GM04503 (cell line): Measurements from ENCODE around the gene CUL3.

ENCODE experiments used
- DNase-seq: peaks from one replicate; pipeline ENCODE4 v3.0.0-alpha.2; 2012; ENCODE audit warnings: low read depth

CUL3 gene

DNA sequence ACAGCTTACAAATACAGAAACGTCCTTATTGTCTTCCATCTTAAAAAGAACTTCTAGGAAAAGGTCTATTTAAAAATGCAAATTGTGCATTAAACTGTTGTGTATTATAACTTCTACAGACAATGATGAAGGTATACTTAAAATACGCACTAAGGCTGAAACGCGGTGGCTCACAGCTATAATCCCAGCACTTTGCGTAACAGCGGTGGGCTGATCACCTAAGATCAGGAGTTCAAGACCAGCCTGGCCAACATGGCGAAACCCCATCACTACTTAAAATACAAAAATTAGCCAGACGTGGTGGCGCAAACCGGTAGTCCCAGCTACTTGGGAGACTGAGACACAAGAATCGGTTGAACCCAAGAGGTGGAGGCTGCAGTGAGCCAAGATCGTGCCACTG, 4.9 kb downstream of the CUL3 start:
- no peak for DNase-seq

- DNase-seq, result no peak
These were observed 5.8 kb downstream of the CUL3 start for GRCh38 chr2:224579411-224579810.

DNA sequence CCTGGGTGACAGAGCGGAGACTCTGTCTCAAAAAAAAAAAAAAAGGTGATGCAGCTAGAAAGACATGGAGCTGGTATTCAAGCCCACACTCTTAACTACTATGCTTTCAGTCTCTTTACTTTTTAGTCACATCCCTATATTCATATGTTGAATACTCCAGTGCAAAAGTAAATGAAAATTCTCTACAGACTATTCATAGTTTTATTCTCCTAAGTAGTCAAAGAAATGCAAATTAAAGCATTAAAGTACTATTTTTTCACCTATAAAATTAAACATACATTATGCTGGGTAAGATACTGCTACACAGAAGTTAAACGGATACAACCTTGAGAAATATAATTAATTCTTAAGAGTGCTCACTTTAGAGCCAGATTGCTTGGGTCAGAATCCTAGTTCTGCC, 7.6 kb downstream of the CUL3 start:
- DNase-seq, result no peak

GRCh38 chr2:224576088-224576715, 9.0 kb downstream of the CUL3 start:
- DNase-seq, result no peak

DNA sequence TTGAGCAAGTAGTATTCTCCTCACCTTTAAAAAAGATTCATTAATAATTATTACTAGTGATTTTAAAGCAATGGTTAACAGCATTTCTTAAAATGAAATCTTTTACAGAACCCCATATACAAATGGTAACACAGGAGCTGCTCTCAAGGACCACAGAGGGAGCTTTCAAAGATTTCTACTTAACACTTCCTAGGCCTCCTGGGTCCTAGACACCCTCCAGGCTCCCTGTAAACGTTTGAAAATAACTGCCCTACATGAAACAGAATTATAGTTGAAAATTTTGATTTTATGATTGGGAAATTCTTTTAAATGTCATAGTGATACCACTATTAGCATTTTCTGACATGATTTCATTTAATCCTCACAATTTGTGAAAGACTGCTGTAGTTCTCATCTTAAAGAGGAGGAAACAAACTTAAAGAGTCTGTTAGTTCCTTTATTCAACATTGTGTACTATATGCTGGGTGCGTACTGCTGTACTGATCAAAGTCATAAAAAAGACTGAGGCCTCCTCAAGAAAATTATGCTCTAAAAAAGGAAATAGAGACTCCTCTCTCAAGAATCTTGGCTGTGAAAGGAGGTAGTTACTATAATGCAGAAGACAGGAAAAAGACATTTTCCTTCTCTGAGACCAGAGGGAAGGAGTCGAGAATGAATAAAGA, 10.6 kb downstream of the CUL3 start:
- DNase-seq, result no peak

DNA sequence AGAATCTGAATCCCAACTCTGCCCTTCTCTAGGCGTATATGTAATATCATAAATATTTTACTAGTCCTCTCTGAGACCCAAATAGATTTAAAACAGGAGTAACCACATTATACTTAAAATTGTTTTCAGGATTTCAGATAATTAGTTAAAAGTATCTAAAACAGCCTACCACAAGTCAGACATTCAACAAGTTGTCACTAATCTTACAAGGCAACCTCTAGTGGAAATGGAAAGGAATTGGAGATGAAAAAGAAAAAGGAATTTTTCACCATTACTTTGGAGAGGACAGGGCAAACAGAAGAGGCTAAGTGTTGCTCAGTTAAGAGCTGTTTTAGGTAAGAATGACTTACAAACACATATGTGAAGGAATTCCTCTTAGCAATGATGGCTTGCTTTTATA, 11.4 kb downstream of the CUL3 start:
- no peak for DNase-seq

- no peak for DNase-seq
These were observed 12.8 kb downstream of the CUL3 start for GRCh38 chr2:224572338-224572737.

DNA sequence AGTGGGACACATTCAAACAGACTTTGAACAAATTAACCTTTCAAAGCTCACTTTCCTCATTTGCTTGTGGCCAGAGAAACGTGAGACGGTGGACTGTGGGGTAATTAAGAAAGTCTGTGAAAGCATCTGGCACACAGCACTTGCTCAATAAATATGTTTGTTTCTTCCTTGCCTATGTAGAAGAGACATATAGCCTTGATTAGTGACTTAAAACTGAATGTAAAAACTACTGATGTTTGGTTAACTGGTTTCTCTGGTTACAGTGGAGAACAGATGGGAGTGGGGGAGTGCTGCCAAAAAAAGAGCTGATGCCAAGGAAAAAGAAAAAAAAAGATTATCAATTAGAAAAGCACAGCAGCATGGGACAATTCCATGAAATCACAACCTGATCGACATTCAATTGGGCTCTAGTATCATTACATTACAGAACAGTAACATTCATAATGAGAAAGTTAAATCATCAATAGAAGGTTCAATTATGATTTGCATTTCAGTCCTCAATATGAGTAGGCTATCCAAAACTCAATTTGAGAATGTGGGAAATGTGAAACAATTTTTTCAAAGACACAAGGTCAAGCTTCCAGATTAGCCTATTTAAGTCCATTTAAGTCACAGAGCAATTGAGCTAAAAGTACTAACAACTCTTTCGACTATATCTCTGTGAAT, 14.7 kb downstream of the CUL3 start:
- DNase-seq, result no peak

DNA sequence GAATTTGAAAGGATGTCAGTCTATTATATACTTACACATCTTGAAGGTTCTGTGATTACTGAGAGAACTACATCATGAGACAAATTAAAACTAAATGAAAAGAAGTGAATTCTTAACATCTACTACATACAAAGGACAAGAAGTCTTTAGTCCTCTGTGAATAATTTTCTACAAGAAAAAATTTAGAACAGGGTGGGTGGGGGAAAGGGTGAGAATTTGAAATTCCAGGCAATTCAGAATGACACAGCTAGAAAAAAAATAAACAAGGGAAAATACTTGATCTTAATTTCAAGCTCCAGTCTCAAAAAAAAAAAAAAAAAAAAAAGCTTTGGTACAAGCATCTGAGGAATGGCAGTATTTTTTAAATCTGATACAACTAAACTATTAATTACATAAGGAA, 15.5 kb downstream of the CUL3 start:
- DNase-seq, result no peak

GRCh38 chr2:224565452-224566035, 19.6 kb downstream of the CUL3 start:
- DNase-seq, result peak; percentile 59

- DNase-seq, result no peak
These were observed 21.6 kb downstream of the CUL3 start for GRCh38 chr2:224563537-224563936.

GRCh38 chr2:224562831-224563230, 22.3 kb downstream of the CUL3 start:
- DNase-seq, result no peak

DNA sequence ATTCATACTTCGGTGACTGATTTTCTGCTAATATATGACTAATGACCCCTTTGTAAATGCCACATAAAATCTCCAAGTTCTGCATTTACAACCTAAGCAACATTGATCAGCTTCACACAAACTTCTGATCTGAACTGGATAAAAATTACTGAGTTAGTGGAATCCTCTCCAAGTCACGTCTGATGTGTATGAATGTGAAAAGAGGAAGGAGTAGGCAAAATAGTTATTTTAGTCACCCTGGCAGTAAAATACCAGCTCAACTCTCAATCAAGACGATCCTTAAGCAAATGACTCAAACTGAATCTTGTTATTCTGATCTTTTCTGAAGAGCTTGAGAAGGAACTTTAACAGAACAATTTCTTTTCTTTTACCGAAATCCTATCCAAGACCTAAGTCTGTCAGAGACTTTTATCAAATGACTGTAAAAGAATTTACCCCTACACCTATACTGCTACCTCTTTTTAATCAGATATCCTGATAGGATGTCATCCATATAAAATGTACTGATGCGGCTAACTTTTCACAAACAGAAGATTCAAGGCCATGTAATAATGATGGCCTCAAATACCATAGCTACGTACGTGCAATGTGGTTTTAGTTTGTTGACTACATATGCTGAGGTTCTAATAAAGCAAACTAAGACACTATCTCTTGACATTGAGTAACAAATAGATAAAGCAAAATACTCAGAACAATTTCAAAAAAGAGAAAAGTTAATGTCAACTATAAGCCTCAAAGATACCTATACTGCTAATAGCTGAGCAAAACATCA, 23.7 kb downstream of the CUL3 start:
- DNase-seq, result no peak

DNA sequence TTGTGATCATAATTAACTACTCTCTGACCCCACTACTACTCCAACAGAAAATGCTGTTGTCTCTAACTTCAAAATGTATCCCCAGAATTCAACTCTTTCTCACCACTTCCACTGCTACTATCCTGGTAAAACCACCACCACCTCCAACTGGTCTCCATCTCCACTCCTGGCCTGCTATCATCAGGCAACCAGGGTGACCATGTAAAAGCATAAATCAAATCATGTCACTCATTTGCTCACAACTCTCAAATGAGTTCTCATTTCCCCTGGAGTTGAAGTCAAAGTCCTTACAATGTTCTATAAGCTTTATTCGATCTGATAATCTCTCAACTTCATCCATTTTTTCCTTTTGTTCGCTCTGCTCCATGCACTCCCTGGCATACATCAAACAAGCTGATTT, 24.6 kb downstream of the CUL3 start:
- no peak for DNase-seq

DNA sequence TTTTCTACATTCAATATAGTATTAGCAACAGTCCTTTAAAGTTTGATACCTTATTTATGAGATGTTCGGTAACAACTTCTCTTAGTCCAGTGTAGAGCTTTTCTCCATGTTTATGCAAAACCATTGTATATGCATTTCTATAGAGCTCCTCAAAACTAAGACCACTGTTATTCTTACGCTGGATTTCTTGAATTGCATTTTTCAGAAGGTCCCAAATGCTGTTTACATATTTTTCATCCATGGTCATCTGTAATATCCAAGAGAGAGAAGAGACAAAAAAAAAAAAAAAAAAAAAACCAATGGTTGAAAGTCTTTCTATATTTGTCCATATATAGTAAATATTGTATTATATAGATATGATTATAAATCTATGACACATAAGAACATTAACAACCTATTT, 27.6 kb downstream of the CUL3 start:
- no peak for DNase-seq

GRCh38 chr2:224556381-224556780, 28.8 kb downstream of the CUL3 start:
- no peak for DNase-seq

DNA sequence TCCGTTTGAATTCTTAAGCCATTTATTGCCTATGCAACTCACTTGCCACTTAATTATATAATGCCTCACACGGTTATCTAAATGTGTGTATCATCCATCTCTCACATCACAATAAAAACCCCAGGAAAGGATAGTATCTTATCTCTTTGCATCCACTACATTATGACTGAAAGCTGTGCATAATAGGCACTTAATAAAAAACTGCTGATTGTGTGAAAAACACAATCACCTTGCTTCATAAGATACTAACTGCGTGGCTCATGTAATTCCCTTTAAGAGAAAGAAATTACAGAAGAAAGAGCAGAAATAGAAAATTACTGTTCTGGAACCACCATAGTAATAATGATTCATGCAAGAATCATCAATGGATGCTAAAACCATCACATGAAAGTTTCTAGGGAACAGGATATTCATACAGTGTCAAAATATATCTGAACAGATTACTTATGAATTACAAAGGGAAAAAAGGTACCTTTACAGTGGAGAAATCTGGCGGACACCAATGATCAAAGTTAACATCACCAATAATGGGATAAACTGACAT, 29.3 kb downstream of the CUL3 start:
- no peak for DNase-seq

- DNase-seq, result no peak
These were observed 32.4 kb downstream of the CUL3 start for GRCh38 chr2:224552771-224553170.

- DNase-seq, result no peak
These were observed 33.5 kb downstream of the CUL3 start for GRCh38 chr2:224551693-224552092.

GRCh38 chr2:224546926-224547325, 38.2 kb downstream of the CUL3 start:
- no peak for DNase-seq

DNA sequence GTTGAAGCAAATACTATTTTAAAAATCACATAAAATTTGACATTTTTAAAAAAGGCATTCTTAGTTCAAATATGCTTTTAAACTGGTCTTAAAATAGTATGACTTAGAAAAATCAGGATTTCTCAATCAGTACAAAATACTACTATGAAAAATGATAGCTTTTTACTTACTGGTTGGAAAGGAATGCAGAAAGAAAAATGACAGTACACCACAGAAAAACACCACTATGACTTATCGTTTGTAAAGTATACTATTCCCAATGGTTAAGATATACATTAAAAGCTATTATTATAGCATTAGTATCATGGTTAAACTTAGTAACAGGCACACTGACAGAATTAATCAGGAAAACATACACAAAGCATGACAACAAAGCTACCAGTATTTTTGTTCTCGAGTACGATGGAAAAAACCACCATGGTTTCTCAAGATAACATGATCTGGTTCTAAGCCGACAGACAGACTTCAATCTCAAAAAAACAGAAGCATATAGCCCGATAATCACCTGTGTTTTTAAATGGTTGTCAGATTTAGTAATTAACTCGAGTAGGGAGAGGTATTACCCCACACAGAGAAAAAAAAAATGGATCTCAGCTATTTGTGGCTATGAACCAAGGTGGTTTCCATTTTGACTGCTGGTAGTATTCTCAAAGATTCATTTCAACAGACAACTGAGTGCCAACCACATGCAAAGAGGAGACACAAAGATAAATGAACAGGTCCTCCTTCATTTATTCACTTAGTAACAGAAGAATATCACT, 39.1 kb downstream of the CUL3 start:
- no peak for DNase-seq
